ENCODE measurements around the gene EHMT2.

EHMT2 gene

DNA sequence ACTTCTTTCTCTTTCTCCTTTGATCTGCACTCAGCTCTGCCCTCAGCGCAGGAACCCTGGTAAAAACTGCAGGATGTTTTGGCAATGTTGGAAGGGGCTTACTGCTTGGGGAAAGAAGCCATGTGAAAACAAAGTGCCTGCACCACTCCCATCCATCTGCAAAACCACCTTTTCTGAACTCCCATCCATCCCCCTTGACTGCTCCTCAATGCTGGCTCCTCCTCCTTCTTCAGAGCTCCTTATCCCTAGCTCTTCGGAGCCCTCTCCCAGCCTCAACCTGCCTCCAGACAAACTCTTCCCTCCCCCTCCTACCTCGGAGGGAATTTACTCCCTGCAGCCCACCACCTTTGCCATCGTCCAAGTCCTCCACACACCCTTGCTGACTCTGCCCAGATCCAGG lies 8.6 kb upstream of the EHMT2 start:
- no peak overlapping the region for H3K23ac ChIP-seq (ENCODE audit: low read length in 2 of 2)
- H3K18ac ChIP-seq (ENCODE audit: low read depth in 1 of 2, low read length in 2 of 2): no peak overlapping the region
- 30% methylated on average over 4 of the region's 4 CpGs for whole genome bisulfite sequencing
- no peak overlapping the region for H4K8ac ChIP-seq (ENCODE audit: low read length)
- H3K27ac ChIP-seq (ENCODE audit: low read length, poor library complexity, severe bottlenecking): no peak overlapping the region
- no peaks in the 10 kb centered on the region for H3K36me3 ChIP-seq (ENCODE audit: control insufficient read depth in 1 of 2, insufficient read depth in 2 of 2, low read depth in 1 of 2, low read length in 2 of 2)
- H3K9me3 ChIP-seq (ENCODE audit: control insufficient read depth, low read length): no peaks in the 10 kb centered on the region
- H2BK15ac ChIP-seq (ENCODE audit: low read depth, poor library complexity, severe bottlenecking): no peak overlapping the region
- H3K79me1 ChIP-seq (replicated peaks; ENCODE audit: low read length, poor library complexity, severe bottlenecking): no peaks in the 10 kb centered on the region
- H3K4ac ChIP-seq (ENCODE audit: low read depth in 1 of 2, low read length in 2 of 2): peak overlapping the region in 1 of 2 experiments; percentile 73
- H2BK120ac ChIP-seq (ENCODE audit: low read depth, low read length): no peak overlapping the region
- H4K91ac ChIP-seq (ENCODE audit: low read length): no peak overlapping the region
- peaks cover 0 to 15% of the 10 kb centered on the region in 2 experiments for H3K27me3 ChIP-seq (ENCODE audit: control insufficient read depth in 1 of 2, insufficient read depth in 1 of 2, low read length in 2 of 2)
- H2AK5ac ChIP-seq (ENCODE audit: low read length, severe bottlenecking): no peak overlapping the region
- no peak overlapping the region for H3K4me2 ChIP-seq (ENCODE audit: low read length, poor library complexity, severe bottlenecking)
- H2AFZ ChIP-seq (ENCODE audit: low read depth, low read length): no peak overlapping the region
- no peak overlapping the region for H3K4me3 ChIP-seq (ENCODE audit: insufficient read depth in 1 of 2, low read depth in 1 of 2, low read length in 2 of 2)
- H3K9ac ChIP-seq (ENCODE audit: low read length): peak overlapping the region; percentile 69
- H3K4me1 ChIP-seq (ENCODE audit: control insufficient read depth, insufficient read depth, low read depth, low read length): peaks cover 7% of the 10 kb centered on the region
- H2BK5ac ChIP-seq (ENCODE audit: low read depth, low read length, poor library complexity, severe bottlenecking): no peak overlapping the region
- H2BK12ac ChIP-seq (ENCODE audit: low read length in 2 of 2): peak overlapping the region in 1 of 2 experiments; percentile 37
- DNase-seq: no peak
- peak overlapping the region in 1 of 2 experiments; percentile 7 for H3K14ac ChIP-seq (ENCODE audit: low read length in 2 of 2)

- Histone ChIP-seq H3K23ac (ENCODE audit: low read length in 2 of 2) (peak overlapping the region in 1 of 2 experiments; percentile 31), H2AFZ (ENCODE audit: low read depth, low read length) (no peak overlapping the region), H3K4ac (ENCODE audit: low read depth in 1 of 2, low read length in 2 of 2) (no peak overlapping the region), H3K27me3 (ENCODE audit: control insufficient read depth in 1 of 2, insufficient read depth in 1 of 2, low read length in 2 of 2) (peaks cover 0 to 15% of the 10 kb centered on the region in 2 experiments), H2AK5ac (ENCODE audit: low read length, severe bottlenecking) (no peak overlapping the region), H2BK12ac (ENCODE audit: low read length in 2 of 2) (no peak overlapping the region), H3K4me1 (ENCODE audit: control insufficient read depth, insufficient read depth, low read depth, low read length) (peaks cover 14% of the 10 kb centered on the region), H3K18ac (ENCODE audit: low read depth in 1 of 2, low read length in 2 of 2) (no peak overlapping the region), H3K4me2 (ENCODE audit: low read length, poor library complexity, severe bottlenecking) (no peak overlapping the region), H3K9me3 (ENCODE audit: control insufficient read depth, low read length) (no peaks in the 10 kb centered on the region), H2BK120ac (ENCODE audit: low read depth, low read length) (no peak overlapping the region), H3K14ac (ENCODE audit: low read length in 2 of 2) (no peak overlapping the region), H3K79me1 (replicated peaks; ENCODE audit: low read length, poor library complexity, severe bottlenecking) (no peaks in the 10 kb centered on the region), H3K27ac (ENCODE audit: low read length, poor library complexity, severe bottlenecking) (no peak overlapping the region), H3K36me3 (ENCODE audit: control insufficient read depth in 1 of 2, insufficient read depth in 2 of 2, low read depth in 1 of 2, low read length in 2 of 2) (peaks cover 0 to 9% of the 10 kb centered on the region in 2 experiments), H2BK15ac (ENCODE audit: low read depth, poor library complexity, severe bottlenecking) (no peak overlapping the region), H3K9ac (ENCODE audit: low read length) (no peak overlapping the region), H4K91ac (ENCODE audit: low read length) (no peak overlapping the region), H3K4me3 (ENCODE audit: insufficient read depth in 1 of 2, low read depth in 1 of 2, low read length in 2 of 2) (no peak overlapping the region), H4K8ac (ENCODE audit: low read length) (no peak overlapping the region), H2BK5ac (ENCODE audit: low read depth, low read length, poor library complexity, severe bottlenecking) (no peak overlapping the region)
- no peak for DNase-seq
- WGBS: 67% methylated on average over 1 of the region's 1 CpG
Measured at GRCh38 chr6:31905041-31905440, 7.5 kb upstream of the EHMT2 start.

GRCh38 chr6:31903957-31904356 lies 6.5 kb upstream of the EHMT2 start:
- no peak overlapping the region for H3K23ac ChIP-seq (ENCODE audit: low read length in 2 of 2)
- peaks cover 0 to 15% of the 10 kb centered on the region in 2 experiments for H3K27me3 ChIP-seq (ENCODE audit: control insufficient read depth in 1 of 2, insufficient read depth in 1 of 2, low read length in 2 of 2)
- H3K18ac ChIP-seq (ENCODE audit: low read depth in 1 of 2, low read length in 2 of 2): no peak overlapping the region
- no peak overlapping the region for H4K8ac ChIP-seq (ENCODE audit: low read length)
- H4K91ac ChIP-seq (ENCODE audit: low read length): no peak overlapping the region
- H3K4me1 ChIP-seq (ENCODE audit: control insufficient read depth, insufficient read depth, low read depth, low read length): peaks cover 17% of the 10 kb centered on the region
- WGBS: 70% methylated on average over 2 of the region's 3 CpGs
- H3K9ac ChIP-seq (ENCODE audit: low read length): no peak overlapping the region
- peaks cover 0 to 13% of the 10 kb centered on the region in 2 experiments for H3K36me3 ChIP-seq (ENCODE audit: control insufficient read depth in 1 of 2, insufficient read depth in 2 of 2, low read depth in 1 of 2, low read length in 2 of 2)
- H3K79me1 ChIP-seq (replicated peaks; ENCODE audit: low read length, poor library complexity, severe bottlenecking): peaks cover 2% of the 10 kb centered on the region
- no peak overlapping the region for H3K14ac ChIP-seq (ENCODE audit: low read length in 2 of 2)
- no peak overlapping the region for H2BK120ac ChIP-seq (ENCODE audit: low read depth, low read length)
- no peak overlapping the region for H2BK12ac ChIP-seq (ENCODE audit: low read length in 2 of 2)
- H2AK5ac ChIP-seq (ENCODE audit: low read length, severe bottlenecking): no peak overlapping the region
- DNase-seq: peak; percentile 24
- H2BK5ac ChIP-seq (ENCODE audit: low read depth, low read length, poor library complexity, severe bottlenecking): no peak overlapping the region
- H3K27ac ChIP-seq (ENCODE audit: low read length, poor library complexity, severe bottlenecking): no peak overlapping the region
- no peak overlapping the region for H2BK15ac ChIP-seq (ENCODE audit: low read depth, poor library complexity, severe bottlenecking)
- H3K9me3 ChIP-seq (ENCODE audit: control insufficient read depth, low read length): no peaks in the 10 kb centered on the region
- no peak overlapping the region for H2AFZ ChIP-seq (ENCODE audit: low read depth, low read length)
- no peak overlapping the region for H3K4me2 ChIP-seq (ENCODE audit: low read length, poor library complexity, severe bottlenecking)
- no peak overlapping the region for H3K4ac ChIP-seq (ENCODE audit: low read depth in 1 of 2, low read length in 2 of 2)
- no peak overlapping the region for H3K4me3 ChIP-seq (ENCODE audit: insufficient read depth in 1 of 2, low read depth in 1 of 2, low read length in 2 of 2)

- Histone ChIP-seq H3K4me2 (ENCODE audit: low read length, poor library complexity, severe bottlenecking) (peak within 1 kb of the TSS; percentile 77), H3K27me3 (ENCODE audit: control insufficient read depth in 1 of 2, insufficient read depth in 1 of 2, low read length in 2 of 2) (peaks cover 0 to 15% of the 10 kb centered on the region in 2 experiments), H3K9me3 (ENCODE audit: control insufficient read depth, low read length) (no peaks in the 10 kb centered on the region), H3K4ac (ENCODE audit: low read depth in 1 of 2, low read length in 2 of 2) (peak within 1 kb of the TSS; percentile 24 to 32), H3K14ac (ENCODE audit: low read length in 2 of 2) (peak within 1 kb of the TSS in 1 of 2 experiments; percentile 97), H3K18ac (ENCODE audit: low read depth in 1 of 2, low read length in 2 of 2) (peak within 1 kb of the TSS; percentile 60 to 96), H2AK5ac (ENCODE audit: low read length, severe bottlenecking) (no peak within 1 kb of the TSS), H4K8ac (ENCODE audit: low read length) (peak within 1 kb of the TSS; percentile 90), H2BK5ac (ENCODE audit: low read depth, low read length, poor library complexity, severe bottlenecking) (peak within 1 kb of the TSS; percentile 24), H3K23ac (ENCODE audit: low read length in 2 of 2) (no peak within 1 kb of the TSS), H3K79me1 (replicated peaks; ENCODE audit: low read length, poor library complexity, severe bottlenecking) (peaks cover 10% of the 10 kb centered on the region), H3K27ac (ENCODE audit: low read length, poor library complexity, severe bottlenecking) (peak within 1 kb of the TSS; percentile 68), H4K91ac (ENCODE audit: low read length) (peak within 1 kb of the TSS; percentile 85), H2BK15ac (ENCODE audit: low read depth, poor library complexity, severe bottlenecking) (peak within 1 kb of the TSS; percentile 41), H3K4me3 (ENCODE audit: insufficient read depth in 1 of 2, low read depth in 1 of 2, low read length in 2 of 2) (peak within 1 kb of the TSS; percentile 64 to 85), H2AFZ (ENCODE audit: low read depth, low read length) (peak within 1 kb of the TSS; percentile 95), H2BK120ac (ENCODE audit: low read depth, low read length) (peak within 1 kb of the TSS; percentile 90), H2BK12ac (ENCODE audit: low read length in 2 of 2) (peak within 1 kb of the TSS; percentile 61), H3K4me1 (ENCODE audit: control insufficient read depth, insufficient read depth, low read depth, low read length) (peaks cover 19% of the 10 kb centered on the region), H3K36me3 (ENCODE audit: control insufficient read depth in 1 of 2, insufficient read depth in 2 of 2, low read depth in 1 of 2, low read length in 2 of 2) (peaks cover 0 to 13% of the 10 kb centered on the region in 2 experiments), H3K9ac (ENCODE audit: low read length) (peak within 1 kb of the TSS; percentile 88)
- peak; percentile 98 for DNase-seq
- WGBS: under 1% methylated on average over 45 of the region's 77 CpGs
Measured at GRCh38 chr6:31901953-31902643, 4.6 kb upstream of the EHMT2 start, which contains the start of gene ZBTB12. TSS of gene ZBTB12 (minus strand) at chr6:31902086. CDS start at chr6:31901305, 781 bp downstream.

All from mesenchymal stem cell (in vitro differentiated cells and primary cell).